Lower leg skin (tissue), 3 donors: ENCODE data around the gene NSUN3.

ENCODE experiments used
- CTCF ChIP-seq, 3 donors: fragments of 450-650 bp; IDR thresholded peaks; one replicate each; pipeline ENCODE4 v1.5.1; 2016; ENCODE audit warnings: antibody characterized with exemption in 3 of 3, mild to moderate bottlenecking in 3 of 3, moderate library complexity in 2 of 3
- POLR2A ChIP-seq, 2 donors: fragments of 450-650 bp; IDR thresholded peaks; one replicate each; pipeline ENCODE4 v1.6.1; 2016 to 2017; ENCODE audit warnings: antibody characterized with exemption in 2 of 2, mild to moderate bottlenecking in 1 of 2, moderate library complexity in 1 of 2

- TF ChIP-seq POLR2A (IDR thresholded peaks at IDR 0.05): no peak
- no peak for TF ChIP-seq CTCF (IDR thresholded peaks at IDR 0.05)
These were observed 6.4 kb downstream of the NSUN3 start for GRCh38 chr3:94069194-94069813.
